Measurements from ENCODE around the gene TTC3. TPM values are rescaled to one million over a fixed set of nuclear protein-coding genes. Genes with fewer than 3 reads are reported as not detected.

TTC3 gene
- total and polyA plus RNA-seq, 2 experiments from 2014 or later, result 87.7 to 170 TPM

- TF ChIP-seq, protein P1, sequence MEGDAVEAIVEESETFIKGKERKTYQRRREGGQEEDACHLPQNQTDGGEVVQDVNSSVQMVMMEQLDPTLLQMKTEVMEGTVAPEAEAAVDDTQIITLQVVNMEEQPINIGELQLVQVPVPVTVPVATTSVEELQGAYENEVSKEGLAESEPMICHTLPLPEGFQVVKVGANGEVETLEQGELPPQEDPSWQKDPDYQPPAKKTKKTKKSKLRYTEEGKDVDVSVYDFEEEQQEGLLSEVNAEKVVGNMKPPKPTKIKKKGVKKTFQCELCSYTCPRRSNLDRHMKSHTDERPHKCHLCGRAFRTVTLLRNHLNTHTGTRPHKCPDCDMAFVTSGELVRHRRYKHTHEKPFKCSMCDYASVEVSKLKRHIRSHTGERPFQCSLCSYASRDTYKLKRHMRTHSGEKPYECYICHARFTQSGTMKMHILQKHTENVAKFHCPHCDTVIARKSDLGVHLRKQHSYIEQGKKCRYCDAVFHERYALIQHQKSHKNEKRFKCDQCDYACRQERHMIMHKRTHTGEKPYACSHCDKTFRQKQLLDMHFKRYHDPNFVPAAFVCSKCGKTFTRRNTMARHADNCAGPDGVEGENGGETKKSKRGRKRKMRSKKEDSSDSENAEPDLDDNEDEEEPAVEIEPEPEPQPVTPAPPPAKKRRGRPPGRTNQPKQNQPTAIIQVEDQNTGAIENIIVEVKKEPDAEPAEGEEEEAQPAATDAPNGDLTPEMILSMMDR (IDR thresholded peaks at IDR 0.05; ENCODE audit: low read depth, low read length), result no peak
- H3K27me3 ChIP-seq, result no peaks in the 10 kb centered on the region
- no peaks in the 10 kb centered on the region for H3K9me3 ChIP-seq (ENCODE audit: low read depth)
- peak in 1 of 2 donors; percentile 68 for DNase-seq (ENCODE audit: low read depth in 1 of 2, low spot score in 1 of 2)
- H3K27ac ChIP-seq, result no peak overlapping the region
- peaks cover 3% of the 10 kb centered on the region for H3K4me1 ChIP-seq (ENCODE audit: low read depth)
- no peak overlapping the region for H3K4me3 ChIP-seq
- H3K36me3 ChIP-seq, result peaks cover 8% of the 10 kb centered on the region
Observed at GRCh38 chr21:37061926-37062592, 11.0 kb upstream of the TTC3 start.

GRCh38 chr21:37062593-37062935 lies 10.5 kb upstream of the TTC3 start:
- H3K4me3 ChIP-seq, result no peak overlapping the region
- TF ChIP-seq, protein P1 (IDR thresholded peaks at IDR 0.05; ENCODE audit: low read depth, low read length), result no peak
- peaks cover 3% of the 10 kb centered on the region for H3K4me1 ChIP-seq (ENCODE audit: low read depth)
- H3K27me3 ChIP-seq, result no peaks in the 10 kb centered on the region
- peaks cover 8% of the 10 kb centered on the region for H3K36me3 ChIP-seq
- H3K27ac ChIP-seq, result no peak overlapping the region
- DNase-seq (ENCODE audit: low read depth in 1 of 2, low spot score in 1 of 2), result no peak
- no peaks in the 10 kb centered on the region for H3K9me3 ChIP-seq (ENCODE audit: low read depth)

- Histone ChIP-seq H3K27me3 (no peaks in the 10 kb centered on the region), H3K4me1 (ENCODE audit: low read depth) (peaks cover 3% of the 10 kb centered on the region), H3K27ac (no peak overlapping the region), H3K4me3 (no peak overlapping the region), H3K9me3 (ENCODE audit: low read depth) (no peaks in the 10 kb centered on the region), H3K36me3 (peaks cover 8% of the 10 kb centered on the region)
- TF ChIP-seq, protein P1 (IDR thresholded peaks at IDR 0.05; ENCODE audit: low read depth, low read length), result no peak
- no peak for DNase-seq (ENCODE audit: low read depth in 1 of 2, low spot score in 1 of 2)
Observed at GRCh38 chr21:37063433-37063832, 9.6 kb upstream of the TTC3 start.

- Histone ChIP-seq H3K27ac (no peak overlapping the region), H3K36me3 (peaks cover 8% of the 10 kb centered on the region), H3K9me3 (ENCODE audit: low read depth) (no peaks in the 10 kb centered on the region), H3K27me3 (no peaks in the 10 kb centered on the region), H3K4me3 (no peak overlapping the region), H3K4me1 (ENCODE audit: low read depth) (peaks cover 3% of the 10 kb centered on the region)
- TF ChIP-seq, protein P1 (IDR thresholded peaks at IDR 0.05; ENCODE audit: low read depth, low read length), result no peak
- no peak for DNase-seq (ENCODE audit: low read depth in 1 of 2, low spot score in 1 of 2)
Observed at GRCh38 chr21:37064841-37065240, 8.2 kb upstream of the TTC3 start.

GRCh38 chr21:37065561-37066177 lies 7.4 kb upstream of the TTC3 start:
- Histone ChIP-seq H3K9me3 (ENCODE audit: low read depth) (no peaks in the 10 kb centered on the region), H3K36me3 (peaks cover 8% of the 10 kb centered on the region), H3K27me3 (no peaks in the 10 kb centered on the region), H3K4me1 (ENCODE audit: low read depth) (no peaks in the 10 kb centered on the region), H3K27ac (no peak overlapping the region), H3K4me3 (no peak overlapping the region)
- no peak for DNase-seq (ENCODE audit: low read depth in 1 of 2, low spot score in 1 of 2)
- TF ChIP-seq, protein P1 (IDR thresholded peaks at IDR 0.05; ENCODE audit: low read depth, low read length), result no peak
